Muscle of back (tissue), 11 donors: ENCODE measurements around the gene STEAP4. TPM values are rescaled to one million over a fixed set of nuclear protein-coding genes. Genes with fewer than 3 reads are reported as not detected.
"Not testable (repeated sequence)": the region's sequence is repeated elsewhere in the genome, so short reads cannot be mapped to it uniquely, and the experiment has no call there.

Source experiments
- DNase-seq, 3 donors: peaks; one replicate each; pipeline versions ENCODE4 v3.0.0 to v3.0.0-alpha.2; 2013
- polyA plus RNA-seq, 10 donors: library from polyadenylated mRNA; unstranded; fragments of 120-200 nt; gene quantifications; one replicate each; pipeline ENCODE4 v1.2.1, GENCODE V29; 2013; ENCODE audit not compliant: insufficient read length in 10 of 10

STEAP4 gene
- polyA plus RNA-seq, 10 donors: 2.3 to 6.5 (median 5.4) TPM

DNA sequence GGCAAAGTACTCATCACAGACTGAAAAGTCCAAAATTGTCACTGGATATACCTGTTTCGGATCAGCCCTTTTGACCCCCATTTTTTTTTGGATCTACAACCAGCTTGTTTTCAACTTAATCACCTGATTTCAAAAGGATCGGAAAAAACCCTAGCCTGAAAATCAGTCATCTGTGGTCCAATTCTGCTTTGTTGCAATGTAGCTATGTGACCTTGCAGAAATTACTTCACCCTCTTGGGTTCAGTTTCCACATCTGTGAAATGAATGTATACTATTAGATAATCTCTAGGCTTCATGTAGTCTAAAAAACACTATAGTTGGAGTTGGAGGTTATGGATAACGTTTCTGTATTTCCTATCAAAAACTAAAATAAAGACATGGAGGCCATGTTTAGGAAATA, 37.1 kb downstream of the STEAP4 start:
- no peak for DNase-seq

DNA sequence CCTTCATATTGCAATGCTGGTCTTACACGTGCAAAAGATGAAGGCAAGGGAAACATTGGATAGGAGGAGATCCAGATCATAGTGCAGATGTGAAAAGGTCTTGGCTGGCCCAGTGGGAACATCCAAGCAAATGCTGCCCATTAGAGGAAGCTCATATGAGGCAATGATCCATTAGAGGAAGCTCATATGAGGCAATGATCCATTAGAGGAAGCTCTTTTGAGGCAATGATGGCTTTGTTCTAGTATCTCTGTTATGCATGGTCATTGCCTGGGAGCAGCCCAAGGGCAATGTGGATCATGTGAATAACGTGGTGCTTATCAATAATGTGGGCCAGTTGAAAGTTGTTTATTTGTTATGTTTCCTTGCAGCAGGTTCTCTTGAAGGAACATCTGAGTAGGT, 37.8 kb downstream of the STEAP4 start:
- DNase-seq: no peak

DNA sequence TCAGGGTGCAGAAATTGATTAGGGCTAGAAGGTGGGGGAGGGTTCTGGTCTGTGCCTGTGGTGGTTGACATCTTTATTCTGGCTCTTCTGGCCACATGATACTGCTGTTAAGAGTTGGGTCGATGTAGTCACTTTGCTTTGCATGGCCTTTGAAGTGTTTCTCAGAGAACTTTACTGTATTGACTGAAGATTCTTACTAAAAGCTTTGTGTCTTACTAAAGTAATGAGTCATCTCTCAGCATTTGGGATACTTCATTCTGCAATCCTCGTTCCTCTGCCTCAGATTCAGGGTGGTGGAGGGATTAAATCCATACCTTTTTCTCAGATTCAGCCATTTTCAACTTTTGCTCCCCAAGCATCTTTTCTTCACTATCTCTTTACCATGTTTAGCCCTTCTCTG, 38.6 kb downstream of the STEAP4 start:
- no peak for DNase-seq

DNA sequence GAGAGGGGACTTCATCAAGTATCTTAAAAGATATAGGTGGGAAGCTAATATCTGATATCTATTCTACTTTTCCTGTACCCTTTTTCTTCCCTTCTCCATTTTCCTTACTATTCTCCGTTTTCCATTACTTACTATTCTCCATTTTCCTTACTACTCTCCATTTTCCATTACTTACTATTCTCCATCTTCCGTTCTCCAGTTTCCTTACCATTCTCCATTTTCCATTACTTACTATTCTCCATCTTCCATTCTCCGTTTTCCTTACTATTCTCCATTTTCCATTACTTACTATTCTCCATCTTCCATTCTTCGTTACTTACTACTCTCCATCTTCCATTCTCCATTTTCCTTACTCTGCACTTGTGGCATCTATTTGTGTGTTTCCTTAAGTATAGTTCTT, 39.3 kb downstream of the STEAP4 start:
- no peak for DNase-seq

DNA sequence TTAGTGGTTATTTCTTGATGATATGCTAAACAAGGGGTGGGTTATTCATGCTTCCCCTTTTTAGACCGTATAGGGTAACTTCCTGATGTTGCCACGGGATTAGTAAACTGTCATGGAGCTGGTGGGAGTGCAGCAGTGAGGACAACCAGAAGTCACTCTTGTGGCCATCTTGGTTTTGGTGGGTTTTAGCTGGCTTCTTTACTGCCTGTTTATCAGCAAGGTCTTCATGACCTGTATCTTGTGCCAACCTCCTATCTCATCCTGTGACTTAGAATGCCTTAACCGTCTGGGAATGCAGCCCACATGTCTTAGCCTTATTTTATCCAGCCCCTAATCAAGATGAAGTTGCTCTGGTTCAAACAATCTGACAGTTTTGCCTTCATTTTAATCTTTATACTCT, 41.7 kb downstream of the STEAP4 start:
- DNase-seq: not testable (repeated sequence)

DNA sequence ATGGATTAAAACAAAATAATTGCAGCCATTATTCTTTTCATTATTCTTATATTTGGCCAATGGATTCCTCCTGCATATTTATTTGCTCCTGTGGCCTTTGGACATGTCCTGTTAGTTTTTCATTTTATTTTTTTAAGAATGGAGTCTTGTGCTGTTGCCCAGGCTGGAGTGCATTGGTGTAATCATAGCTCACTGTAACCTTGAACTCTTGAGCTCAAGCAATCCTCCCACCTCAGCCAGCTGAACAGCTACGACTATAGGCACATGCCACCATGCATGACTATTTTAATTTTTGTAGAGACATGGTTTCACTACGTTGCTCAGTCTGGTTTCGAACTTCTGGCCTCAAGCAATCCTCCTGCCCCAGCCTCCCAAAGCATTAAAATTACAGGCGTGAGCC, 44.1 kb downstream of the STEAP4 start:
- no peak for DNase-seq

DNA sequence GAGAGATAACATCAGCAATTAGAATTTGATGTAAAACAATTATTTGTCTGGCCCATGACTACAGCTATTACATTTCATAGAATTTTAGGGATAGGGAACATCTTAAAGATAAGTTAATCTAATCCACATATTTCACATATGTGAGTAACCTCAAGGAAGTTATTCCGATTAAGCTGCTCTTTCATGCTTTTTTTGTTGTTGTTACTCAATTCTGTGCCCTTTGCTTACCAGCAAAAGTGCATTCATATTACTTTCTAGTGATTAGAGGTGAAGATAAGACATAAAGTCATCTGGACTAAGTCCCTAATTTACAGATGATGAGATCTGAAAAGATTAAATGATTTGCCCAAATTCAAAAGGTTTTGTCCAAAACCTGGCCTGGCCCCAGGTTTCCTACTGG, 46.0 kb downstream of the STEAP4 start:
- no peak for DNase-seq

DNA sequence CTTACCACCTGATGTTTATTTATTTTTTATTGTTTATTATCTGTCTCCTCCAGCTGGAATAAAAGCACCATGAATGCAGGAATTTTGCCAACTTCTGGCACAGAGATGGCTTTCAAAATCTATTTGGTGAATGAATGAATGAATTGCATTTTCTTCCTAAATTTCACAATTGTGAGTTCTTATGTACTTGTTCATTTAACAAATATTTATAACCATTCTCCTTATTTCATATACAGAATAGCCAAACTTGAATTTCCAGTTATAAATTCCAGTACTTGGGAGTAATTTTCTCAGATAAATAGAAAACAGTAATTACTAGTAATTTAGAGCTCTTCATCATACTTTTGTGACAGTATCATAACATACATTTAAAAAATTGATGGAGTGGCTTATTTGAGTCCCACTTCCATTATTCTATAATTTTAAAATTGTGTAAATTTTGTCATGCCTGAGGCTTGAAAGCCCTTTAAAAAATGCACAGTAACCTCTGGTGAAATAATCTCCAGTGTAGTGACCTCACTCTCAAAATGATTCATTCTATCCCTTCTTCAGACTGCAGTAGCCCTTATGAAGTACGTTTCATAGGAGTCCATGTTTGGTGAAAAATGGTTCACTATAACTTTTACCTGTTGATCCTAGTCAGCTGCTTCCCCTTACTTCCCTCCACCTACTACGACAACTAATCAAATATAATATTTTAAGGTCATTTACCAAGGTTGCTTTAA, 46.9 kb downstream of the STEAP4 start:
- DNase-seq: no peak

DNA sequence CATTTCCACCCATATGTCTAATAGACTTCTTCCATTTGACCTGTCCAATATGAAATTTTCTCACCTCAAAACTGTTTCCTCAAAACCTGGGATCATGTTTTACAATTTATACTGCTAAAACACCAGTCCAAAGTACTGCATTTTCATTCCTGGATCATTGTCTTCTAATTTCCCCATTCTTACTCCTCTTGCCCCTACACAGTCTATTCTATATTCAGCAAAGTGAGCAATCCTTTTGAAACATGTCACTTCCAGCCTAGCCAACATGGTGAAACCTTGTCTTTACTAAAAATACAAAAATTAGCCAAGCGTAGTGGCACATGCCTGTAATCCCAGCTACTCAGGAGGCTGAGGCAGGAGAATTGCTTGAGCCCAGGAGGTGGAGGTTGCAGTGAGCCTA, 48.4 kb downstream of the STEAP4 start:
- DNase-seq: not testable (repeated sequence)

DNA sequence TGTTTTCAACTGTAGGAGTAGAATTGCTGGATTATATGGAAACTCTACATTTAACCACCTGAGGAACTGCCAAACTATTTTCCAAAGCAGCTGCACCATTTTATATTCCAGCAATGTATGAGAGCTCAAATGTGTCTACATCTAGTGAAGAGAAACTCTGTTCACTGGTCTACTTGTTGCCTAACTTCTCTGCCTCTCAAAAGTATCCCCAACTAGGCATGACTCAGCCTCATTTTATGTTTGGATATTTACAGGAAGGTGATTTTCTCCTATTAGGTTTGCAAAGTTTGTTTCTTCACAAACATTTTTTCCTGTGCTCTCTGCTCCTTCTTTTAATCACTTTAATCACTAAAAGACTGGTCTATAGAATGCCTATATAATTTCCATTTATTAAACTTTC, 49.8 kb downstream of the STEAP4 start:
- DNase-seq: no peak

DNA sequence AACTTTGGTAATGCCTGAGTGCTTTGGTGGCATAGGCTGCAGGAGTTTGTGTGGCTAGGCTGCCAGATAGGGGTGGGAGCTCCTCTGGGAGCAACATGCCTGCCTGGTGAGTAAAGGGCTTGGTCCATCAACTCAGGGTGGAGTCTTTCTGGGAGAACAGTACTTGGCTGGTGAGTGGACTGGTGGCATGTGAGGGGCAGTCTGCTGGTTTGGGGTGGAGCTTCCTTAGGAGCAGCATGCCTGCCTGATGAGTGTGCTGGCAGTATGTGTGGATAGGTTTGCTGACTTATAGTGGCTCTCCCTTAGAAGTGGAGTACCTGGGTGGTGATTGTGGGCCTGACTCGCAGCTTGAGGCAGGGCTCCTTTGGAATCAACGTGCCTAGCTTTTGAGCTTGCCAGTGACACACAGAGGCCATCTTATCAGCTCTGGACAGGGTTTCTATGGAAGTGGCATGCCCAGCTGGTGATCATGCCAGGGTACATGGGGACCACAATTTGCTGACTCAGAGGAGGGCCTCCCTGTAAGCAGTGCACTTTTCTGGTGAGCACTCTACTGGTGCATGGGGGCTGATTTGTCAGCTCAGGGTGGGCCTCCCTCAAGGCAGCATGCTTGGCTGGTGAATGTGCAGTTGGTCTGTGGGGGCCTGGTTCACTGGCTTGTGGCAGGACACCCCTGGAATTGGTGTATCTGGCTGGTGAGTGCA, 51.8 kb downstream of the STEAP4 start:
- no peak for DNase-seq

DNA sequence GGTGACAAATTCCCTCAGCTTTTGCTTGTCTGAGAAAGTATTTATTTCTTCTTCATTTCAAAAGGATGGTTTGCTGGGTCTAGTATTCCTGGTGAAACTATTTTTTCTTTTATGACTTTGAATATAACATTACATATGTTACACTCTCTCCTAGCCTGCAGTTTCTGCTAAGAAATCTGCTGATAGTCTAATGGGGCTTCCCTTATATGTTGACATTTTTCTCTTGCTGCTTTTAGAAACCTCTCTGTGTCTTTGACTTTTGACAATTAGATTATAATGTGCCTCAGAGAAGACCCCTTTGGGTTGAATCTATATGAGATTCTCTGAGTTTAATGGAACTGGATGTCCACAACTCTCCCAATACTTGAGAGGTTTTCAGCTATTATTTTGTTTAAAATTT, 53.1 kb downstream of the STEAP4 start:
- DNase-seq: no peak

DNA sequence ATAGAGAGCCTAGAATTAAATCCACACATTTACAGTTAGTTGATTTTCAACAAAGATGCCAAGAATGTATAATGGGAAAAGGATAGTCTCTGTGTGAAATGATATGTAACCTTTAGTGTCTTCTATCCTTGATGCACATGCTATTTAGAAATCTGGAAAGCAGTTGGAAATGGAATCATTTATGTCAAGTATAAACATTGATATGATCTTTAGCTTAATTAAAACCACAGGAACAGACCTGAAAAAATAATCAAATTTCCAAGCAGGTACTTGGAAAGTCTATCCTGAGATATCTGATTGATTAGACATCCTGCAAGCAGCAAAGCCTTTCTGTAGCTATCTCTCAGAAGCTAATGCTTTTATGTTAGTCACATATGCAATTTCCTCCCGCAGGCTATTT, 62.4 kb downstream of the STEAP4 start:
- DNase-seq: no peak

DNA sequence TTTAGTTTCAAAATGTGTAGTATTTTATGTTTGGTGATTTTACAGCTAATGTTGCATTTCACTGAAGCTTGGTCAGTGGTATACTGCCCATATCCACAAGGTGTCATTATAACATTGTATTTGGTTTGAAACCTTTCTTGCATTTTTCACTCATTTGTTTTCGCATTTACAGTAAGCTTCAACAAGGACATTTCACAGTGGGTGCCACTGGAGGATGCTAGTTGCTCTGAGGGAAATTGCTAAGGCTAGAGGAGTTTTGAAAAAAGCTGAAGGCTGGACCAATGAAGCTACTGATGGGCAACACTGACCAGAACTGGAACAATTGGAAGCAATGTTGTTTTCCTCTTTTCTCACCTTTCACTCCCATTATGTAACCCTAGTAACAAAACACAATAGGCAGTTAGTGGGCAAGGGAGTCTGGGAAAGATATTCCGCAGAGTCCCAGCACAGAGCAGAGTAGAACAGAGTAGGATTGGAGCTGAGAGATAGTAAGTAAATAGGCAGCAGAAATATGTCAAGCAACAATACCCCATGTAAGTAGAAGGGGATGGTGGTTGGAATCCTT, 63.3 kb downstream of the STEAP4 start:
- DNase-seq: peak; percentile 27 to 71 (median 49)

DNA sequence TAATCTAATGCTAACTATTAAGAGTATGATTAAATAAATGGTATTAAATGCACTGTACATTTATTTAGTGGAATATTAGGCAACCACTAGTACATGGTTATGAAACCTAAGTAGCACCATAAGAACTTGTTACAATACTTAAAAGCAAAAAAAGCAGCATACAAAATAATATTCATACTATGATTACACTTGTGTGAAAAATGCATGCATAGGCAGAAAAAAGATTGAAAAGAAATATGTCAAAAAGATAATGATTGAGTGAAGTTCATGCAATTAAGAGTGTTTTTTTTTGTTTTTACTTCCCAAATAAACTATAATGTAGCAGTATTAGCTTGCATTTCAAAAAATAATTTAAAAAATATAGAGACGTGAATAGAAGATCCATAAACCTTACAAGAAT, 66.8 kb downstream of the STEAP4 start:
- no peak for DNase-seq

DNA sequence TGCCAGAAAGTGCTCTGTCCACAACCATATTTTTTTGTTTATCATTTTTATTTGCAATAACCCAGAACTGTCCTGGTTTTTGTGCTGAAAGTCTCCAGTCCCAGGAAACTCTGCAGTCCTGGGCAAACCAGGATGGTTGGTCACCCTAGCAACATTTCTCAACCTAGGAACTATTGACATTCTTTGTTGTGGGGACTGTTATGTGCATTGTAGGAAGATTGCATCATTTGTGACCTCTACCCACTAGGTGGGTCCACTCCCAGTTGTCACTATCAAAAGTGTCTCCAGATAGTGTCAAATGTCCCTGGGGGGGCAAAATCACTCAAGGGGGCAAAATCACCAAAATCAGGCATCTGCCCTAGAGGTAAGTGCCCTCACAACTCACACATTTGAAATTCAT, 72.9 kb downstream of the STEAP4 start:
- DNase-seq: no peak

DNA sequence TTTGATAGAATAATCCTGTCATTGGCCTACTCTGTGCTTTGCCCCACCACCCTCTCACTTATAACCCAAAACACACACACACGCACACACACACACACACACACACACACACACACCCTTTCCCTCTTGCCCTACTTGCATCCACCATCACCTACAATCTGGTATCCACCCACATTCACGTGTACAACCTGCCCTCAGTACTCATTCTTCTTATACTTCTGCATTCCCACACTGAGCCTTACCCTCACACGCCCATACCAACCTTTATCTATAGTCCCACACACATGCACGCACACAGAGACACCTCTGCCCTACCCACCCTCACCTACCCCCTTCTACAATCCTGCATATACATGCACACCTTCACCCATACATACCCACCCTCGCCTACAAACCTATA, 76.0 kb downstream of the STEAP4 start:
- no peak for DNase-seq

DNA sequence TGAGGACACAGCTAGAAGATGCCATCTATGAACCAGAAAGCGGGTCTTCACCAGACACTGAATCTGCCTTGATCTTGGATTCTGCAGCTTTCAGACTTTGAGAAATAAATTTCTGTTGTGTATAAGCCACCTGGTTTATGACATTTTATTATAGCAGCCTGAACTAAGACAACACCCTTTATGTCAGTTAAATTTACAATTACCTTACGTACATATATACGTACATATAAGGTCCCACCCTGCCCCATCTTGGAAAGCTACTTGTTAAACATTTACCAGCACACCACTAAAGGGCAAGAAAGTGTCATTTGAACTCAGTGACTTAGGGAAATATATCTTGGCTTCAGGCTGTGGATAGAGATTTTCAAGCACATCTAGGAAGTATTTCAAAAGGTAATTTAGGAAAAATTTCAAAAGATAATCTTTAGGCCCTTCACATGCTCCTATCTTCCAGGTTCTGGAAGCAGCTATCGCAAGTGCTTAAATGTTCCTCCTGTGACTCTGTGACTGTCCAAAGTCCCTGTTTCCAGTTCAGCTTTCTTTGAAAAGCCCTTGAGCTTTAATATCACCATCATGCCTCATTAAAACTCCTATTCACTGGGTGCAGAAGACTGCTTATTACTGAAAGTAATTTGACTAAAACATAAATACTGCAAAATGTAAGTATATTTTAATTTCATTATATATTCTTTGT, 77.2 kb downstream of the STEAP4 start:
- DNase-seq: no peak

DNA sequence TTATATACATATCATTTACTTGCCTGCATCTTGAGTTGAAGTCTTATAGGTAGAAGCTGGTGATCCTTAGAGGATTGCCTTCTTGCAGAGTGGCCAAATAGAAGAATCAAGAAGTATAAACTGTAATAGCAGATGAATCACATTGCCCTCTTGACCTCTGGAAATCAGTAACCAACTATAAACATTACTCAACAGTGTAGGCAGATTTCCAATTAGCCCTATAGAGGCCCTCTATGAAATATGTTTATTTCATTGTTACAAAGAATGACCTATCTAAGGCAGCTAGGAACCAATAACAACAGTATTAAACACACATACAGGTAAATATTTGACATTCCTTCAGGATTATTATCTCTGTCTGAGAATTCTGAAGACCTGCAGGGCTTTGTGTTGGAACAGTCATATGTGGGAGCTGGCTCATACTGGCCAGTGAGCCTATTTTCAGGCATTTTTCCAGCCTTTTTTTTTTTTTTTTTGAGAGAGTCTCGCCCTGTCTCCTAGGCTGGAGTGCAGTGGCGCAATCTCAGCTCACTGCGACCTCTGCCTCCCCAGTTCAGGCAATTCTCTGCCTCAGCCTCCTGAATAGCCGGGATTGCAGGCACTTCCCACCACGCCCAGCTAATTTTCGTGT, 79.7 kb downstream of the STEAP4 start:
- peak in 1 of 3 donors; percentile 4 for DNase-seq

DNA sequence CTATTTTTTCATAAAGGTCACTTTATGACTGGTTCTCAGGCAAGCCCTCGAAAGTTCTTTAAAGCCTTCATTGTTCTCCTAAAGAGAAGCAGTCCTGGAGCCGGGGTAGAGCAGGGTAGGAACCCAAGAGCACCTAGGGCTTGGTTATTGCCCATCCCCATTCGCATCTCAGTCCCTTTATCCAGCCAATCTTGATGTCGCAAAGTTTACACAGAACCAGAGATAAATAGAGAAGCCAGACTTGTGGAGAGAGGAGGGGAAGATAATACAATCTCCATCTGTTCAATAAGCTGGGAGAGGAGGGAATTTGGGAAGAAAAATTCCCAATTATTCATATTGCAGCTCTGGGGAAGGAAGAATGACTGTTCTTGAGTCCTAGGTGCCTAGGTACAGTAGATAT, 80.5 kb downstream of the STEAP4 start:
- DNase-seq: no peak

DNA sequence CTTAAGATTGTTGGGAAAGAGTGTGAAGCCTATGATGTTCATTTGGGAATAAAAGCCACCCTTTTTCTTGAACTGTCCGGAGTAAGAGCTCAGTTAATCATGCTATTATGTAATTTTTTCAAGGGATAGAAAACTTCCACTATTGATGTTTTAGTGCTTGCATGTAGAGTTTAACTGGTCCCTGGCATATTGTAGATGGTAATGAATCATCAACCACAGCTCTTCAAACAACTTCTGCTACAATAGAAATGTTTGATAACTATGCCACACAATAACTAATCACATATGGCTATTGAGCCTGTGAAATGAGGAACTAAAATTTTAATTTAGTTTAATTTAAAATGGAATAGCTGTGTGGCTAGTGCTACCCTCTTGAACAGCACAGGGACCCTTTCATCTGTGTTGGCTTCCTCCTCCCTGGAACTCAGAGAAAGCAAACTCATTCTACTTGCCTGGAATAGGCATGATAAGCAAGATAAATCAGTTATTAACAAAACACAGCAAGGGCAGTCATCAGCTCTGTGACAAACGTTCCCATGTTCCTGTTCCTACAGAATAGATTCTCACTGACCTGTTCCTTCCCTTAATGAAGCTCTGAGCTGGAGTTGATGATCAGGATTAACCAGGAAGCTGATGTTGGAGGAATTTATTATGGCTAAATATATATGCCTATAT, 82.0 kb downstream of the STEAP4 start:
- DNase-seq: no peak

DNA sequence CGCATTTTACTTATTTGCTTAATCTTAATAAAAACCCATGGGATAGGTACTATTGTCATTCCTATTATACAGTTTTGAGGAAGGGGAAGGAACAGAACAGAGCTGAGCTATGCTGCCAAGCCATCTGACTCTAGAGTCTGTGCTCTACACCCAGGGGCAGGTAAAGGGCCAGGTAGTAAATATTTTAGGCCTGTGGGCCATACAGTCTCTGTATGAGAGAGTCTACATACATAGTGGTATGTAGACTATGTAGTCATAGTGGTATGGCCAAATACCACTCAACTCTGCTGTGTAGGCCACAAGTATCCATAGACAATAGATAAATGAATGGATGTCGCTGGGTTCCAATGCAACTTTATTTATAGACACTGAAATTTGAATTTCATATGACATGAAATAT, 83.4 kb downstream of the STEAP4 start:
- DNase-seq: no peak
